Tibial nerve (tissue), 4 donors: ENCODE data around the gene C11orf58.

Experiments
- EP300 ChIP-seq, 2 donors: sonication (generic); formaldehyde crosslinking; IDR thresholded peaks; one replicate each; pipeline ENCODE4 v1.6.1; 2017; ENCODE audit warnings: antibody characterized with exemption in 2 of 2, mild to moderate bottlenecking in 1 of 2
- POLR2A ChIP-seq, 2 donors: fragments of 450-650 bp; IDR thresholded peaks; one replicate each; pipeline ENCODE4 v1.6.1; 2017; ENCODE audit warnings: antibody characterized with exemption in 2 of 2, mild to moderate bottlenecking in 2 of 2, moderate library complexity in 2 of 2
- TF ChIP-seq, protein P1 (sequence below), 5 experiments: fragments of 200-600 bp in 3 of 5; fragments of 450-650 bp in 2 of 5; sonication (generic) in 3 of 5; IDR thresholded peaks; one replicate each; pipeline ENCODE4 v1.5.1; 2016 to 2019; ENCODE audit warnings: antibody characterized with exemption in 5 of 5, mild to moderate bottlenecking in 3 of 5, moderate library complexity in 2 of 5

DNA sequence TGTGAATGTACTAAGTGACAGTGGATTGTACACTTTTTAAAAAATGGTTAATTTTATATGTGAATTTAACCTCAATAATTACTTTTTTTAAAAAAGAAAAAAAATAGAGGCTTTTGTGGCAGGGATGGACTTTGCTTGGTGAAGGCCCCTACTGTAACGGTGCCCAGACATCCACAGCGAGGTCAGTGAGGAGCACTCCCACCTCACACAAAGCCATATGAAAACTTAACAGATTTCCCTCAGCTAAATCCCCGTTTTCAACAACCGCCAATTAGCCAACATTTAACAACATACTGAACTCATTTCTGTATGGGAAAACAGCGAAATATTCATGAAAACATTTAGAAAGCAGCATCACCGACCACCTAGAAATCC, 642 bp upstream of the C11orf58 start:
- TF ChIP-seq POLR2A (IDR thresholded peaks at IDR 0.05): no peak
- TF ChIP-seq, protein P1, sequence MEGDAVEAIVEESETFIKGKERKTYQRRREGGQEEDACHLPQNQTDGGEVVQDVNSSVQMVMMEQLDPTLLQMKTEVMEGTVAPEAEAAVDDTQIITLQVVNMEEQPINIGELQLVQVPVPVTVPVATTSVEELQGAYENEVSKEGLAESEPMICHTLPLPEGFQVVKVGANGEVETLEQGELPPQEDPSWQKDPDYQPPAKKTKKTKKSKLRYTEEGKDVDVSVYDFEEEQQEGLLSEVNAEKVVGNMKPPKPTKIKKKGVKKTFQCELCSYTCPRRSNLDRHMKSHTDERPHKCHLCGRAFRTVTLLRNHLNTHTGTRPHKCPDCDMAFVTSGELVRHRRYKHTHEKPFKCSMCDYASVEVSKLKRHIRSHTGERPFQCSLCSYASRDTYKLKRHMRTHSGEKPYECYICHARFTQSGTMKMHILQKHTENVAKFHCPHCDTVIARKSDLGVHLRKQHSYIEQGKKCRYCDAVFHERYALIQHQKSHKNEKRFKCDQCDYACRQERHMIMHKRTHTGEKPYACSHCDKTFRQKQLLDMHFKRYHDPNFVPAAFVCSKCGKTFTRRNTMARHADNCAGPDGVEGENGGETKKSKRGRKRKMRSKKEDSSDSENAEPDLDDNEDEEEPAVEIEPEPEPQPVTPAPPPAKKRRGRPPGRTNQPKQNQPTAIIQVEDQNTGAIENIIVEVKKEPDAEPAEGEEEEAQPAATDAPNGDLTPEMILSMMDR (IDR thresholded peaks at IDR 0.05): no peak
- TF ChIP-seq EP300 (IDR thresholded peaks at IDR 0.05): no peak
